Astrocyte of the hippocampus (primary cell): ENCODE measurements around the gene MSRB3.
"Not testable (repeated sequence)": the region's sequence is repeated elsewhere in the genome, so short reads cannot be mapped to it uniquely, and the experiment has no call there.

Source experiments
- DNase-seq: peaks from one replicate; pipeline ENCODE4 v3.0.0; 2011; ENCODE audit warnings: low read depth, low spot score

The MSRB3 gene

DNA sequence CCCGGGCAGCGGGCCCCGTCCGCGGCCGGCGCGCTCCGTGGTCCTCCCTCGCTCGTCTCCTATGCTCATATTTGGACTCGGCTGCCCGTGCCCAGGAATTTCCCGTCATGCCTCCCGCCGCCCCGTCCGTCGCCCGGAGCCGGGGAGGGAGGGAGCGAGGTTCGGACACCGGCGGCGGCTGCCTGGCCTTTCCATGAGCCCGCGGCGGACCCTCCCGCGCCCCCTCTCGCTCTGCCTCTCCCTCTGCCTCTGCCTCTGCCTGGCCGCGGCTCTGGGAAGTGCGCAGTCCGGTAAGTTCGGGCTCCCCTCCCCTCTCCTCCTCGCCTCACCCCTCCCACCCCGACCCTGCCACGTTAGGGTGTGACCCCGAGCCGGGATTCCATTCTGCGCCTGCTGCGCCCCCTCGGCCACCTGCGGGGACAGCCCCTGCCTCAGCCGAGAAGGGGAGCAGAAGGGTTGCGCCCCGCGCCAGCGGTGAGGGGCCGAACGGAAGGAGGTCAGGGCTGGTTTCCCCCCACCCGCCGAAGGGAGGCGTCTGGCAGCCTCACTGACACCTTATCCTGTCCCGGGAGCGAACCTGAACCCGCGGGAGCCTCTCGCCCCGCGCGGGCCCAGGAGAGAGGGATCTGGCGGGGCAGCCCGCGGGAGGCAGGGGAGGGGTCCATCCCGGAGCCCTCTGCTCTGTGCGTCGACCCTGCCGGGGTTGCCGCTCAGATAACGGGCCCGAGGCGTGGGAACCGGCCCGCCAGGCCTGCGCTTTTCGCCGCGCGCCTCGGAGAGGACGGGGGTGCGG is at the start of gene MSRB3:
Gene MSRB3 (plus strand): TSS at position 108 of the 793 bp plus-strand sequence. CDS start 29,897 bp downstream, outside the sequence.
- peak; percentile 92 for DNase-seq

DNA sequence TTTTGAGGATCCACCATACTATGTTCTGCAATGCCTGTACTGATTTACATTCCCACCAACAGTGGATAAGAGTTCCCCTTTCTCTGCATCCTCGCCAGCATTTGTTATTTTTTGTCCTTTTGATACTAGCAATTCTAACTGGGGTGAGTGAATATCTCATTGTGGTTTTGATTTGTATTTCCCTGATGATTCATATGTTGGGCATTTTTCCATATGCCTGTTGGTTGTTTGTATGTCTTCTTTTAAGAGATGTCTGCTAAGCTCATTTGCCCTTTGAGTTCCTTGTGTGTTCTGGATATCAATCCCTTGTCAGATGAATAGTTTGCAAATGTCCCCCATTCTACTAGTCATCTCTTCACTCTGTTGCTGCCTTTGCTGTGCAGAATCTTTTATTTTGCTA is 49.0 kb upstream of the MSRB3 start:
- DNase-seq, result peak; percentile 56

GRCh38 chr12:65232476-65233077 is 45.9 kb upstream of the MSRB3 start:
- peak; percentile 25 for DNase-seq

DNA sequence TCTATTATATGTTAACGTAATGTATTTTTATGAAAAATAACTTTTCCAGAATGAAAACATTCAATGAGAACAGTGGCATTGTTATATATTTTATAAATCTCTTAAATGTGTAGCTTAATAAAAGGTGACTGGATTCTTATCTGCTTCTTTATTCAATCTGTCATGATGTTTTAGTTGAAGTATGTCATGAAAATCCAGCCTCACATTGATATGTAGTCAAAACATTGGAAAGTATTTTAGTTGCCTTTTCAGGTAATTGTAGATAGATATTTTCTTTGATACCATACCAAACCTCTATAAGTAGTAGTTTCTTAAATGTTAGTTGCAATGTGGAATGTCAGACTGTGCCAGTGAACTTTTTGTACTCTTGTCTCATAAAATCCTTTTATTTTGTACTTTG is 41.3 kb upstream of the MSRB3 start:
- DNase-seq, result no peak

- DNase-seq, result no peak
Observed at GRCh38 chr12:65238609-65239008, 39.9 kb upstream of the MSRB3 start.

DNA sequence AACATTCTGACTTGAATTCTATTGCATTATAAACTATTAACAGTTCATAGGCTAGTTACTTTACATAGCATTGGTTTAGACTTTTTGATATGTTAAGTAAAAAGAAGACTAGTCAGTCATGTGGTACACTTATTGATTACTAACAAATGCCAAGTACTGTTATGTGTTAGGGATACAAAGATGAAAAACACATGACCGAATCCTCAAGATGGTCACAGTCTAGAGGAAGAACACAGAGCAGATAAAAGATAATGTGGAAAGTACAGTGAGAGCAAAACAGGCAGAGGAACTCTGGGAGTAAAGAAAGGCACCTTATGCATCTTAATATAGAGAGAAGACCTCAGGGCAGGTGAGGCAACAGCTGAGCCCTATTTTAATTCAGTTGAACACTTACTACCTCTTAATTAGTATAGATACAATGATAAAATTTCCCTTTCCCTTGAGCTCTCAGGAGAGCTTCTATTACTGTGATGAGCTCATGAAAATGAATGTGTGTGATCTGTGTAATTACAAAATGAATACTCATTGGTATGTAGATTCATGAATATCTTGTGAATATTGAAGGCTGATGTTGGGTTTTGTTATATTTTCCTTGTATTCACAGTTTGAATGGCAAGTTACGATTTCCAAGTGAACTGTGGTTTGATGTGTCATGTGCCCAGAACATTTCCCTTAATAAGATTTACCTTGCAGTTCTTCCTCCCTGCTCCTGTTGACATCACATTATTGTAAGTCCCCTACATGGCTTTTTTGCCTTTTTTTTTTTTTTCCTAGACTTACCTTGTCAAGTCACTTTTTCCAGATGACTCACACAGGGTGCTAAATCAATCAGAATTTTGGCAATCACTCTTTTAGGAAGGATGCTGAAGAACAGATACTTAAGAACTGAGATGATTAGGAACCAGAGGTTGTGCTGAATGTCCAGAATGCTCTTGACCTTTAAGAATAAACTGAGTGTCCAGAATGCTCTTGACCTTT is 29.5 kb upstream of the MSRB3 start:
- peak; percentile 6 for DNase-seq

DNA sequence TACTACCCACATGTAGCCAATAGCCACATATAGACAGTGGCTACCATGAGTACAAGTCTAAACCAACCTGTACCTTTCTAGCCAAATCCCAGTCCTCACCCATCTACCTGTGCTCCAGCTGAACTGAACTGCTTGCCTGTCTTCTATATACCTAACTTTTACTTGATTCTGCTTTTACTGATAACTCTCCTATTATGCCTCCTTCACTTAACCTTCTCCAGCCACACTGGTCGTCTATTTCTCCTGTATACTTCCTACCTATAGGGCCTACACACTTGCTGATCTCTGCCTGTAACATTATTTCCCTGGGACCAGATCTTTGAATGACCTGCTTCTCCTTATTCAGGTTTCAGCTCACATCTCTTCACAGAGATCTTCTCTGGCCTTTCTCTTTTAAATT is 26.0 kb upstream of the MSRB3 start:
- no peak for DNase-seq

DNA sequence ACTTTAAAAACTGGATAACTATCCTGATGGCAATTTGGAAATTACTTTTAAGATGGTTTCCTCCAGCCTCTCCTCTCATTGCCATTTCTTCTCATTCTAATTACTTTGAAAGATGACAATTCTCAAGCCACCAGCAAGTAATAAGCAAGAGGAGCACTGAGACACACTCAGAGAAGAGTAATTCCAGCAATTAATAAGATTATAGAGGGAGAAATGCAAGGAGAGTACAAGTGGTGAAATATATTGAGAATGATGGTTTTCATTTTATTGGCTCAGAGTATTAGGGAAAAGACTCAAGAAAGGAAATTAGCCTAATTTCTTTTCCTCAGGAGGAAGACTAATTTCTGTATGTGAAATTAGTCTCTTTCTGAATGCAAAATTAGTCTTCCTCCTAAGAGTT is 20.5 kb upstream of the MSRB3 start:
- no peak for DNase-seq

DNA sequence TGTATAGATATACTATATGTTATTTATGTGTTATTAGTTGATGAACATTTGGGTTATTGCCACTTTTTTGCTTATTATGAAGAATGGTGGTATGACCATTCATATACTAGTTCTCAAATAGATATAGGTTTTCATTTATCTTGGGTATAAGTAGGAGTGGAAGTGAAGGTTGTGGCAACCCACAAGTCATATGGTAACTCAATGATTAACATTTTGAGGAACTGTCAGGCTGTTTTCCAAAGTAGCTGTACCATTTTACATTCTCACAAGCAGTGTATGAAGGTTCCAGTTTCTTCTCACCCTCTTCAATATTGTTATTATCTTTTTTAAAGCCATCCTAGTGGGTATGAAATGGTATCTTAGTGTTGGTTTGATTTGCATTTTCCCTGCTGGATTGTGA is 19.0 kb upstream of the MSRB3 start:
- no peak for DNase-seq

DNA sequence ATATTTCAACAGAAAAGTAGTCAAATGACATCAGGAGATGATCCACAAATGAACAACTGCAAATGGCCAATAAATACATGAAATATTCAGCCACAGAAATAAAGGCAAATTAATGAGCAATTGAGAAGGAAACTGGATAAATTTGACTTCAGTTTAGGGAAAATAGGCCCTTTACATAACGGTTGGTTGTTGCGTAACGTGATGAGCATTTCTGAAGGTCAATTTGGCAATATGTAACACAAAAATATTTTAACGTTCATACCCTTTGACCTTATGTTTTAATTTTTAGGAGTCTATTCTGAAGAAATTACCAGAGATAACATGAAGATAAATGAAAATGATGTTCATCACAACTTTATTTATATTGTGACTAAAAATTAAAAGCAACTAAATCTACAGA is 14.7 kb upstream of the MSRB3 start:
- no peak for DNase-seq

- DNase-seq, result no peak
Observed at GRCh38 chr12:65266408-65266807, 12.1 kb upstream of the MSRB3 start.

DNA sequence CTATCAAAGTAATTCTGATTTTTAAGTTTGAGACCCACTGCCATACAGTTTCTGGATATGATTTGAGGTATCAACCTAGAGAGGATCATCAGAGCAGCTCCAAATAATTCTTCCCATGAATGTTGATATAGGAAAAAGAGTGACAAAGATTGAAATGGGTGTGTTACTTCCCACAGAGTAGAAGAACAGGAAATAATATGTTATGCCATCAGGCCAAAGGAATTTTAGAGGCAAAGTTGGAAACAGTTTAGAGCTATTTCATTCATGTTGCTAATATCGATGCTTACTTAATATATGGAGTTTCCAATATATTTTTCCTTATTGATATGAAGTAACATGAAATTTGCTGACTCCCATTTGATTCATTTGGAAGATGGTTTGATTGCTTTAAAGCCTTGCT is 8.9 kb upstream of the MSRB3 start:
- DNase-seq, result no peak

DNA sequence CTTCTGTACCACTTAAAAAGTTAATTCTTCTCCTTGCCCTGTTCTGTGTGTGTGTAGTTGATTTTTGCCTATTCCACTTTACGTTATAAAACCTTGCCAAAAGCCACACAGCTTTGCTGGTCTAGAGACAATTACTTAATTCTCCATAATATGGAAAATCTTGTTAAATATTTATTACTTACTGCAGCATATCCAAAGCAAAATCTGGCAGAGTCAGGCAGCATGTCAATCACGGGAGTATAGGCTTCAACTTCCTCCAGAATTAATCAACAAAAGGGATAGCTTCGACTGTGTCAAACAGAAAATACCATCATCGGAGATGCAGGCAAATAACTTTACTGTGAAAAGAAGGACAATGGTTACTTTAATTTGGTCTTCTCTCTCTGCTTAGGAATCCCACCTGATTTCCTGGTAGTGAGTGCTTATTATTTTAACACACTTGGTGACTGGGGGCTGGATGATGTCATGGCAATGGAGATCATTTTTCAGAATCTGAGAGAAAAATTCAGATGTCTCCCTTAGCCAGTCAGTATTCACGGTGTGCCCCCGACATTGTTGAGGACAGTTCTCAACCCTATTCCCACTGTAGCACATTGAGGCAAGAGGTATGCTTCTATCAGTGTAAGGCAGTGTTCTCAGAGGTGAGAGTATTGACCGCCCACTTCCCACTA is 3.7 kb upstream of the MSRB3 start:
- DNase-seq, result no peak

DNA sequence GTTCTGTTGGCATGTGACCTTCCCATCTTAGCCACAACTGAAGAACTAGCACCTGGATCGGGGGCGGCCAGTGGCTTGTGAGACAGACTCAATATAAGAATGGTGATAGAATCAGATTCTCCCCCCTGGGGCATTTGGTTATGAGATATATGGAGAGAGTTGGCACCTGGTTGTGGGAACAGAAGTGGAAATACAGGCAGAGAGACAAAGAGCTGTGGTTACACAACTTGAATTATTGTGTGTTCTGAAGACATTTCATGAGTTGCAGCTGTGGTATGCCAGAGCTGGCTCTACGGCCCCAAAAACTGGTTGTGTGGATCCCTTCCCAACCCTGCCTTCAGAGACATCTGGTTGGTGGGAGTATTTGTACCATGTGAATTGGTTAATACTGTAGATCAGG is 2.9 kb upstream of the MSRB3 start:
- DNase-seq, result no peak

- DNase-seq, result no peak
Observed at GRCh38 chr12:65276916-65277530, 1.5 kb upstream of the MSRB3 start.

- DNase-seq, result no peak
Observed at GRCh38 chr12:65277994-65278575, 398 bp upstream of the MSRB3 start.

- no peak for DNase-seq
Observed at GRCh38 chr12:65279369-65280112, 1.1 kb downstream of the MSRB3 start.

DNA sequence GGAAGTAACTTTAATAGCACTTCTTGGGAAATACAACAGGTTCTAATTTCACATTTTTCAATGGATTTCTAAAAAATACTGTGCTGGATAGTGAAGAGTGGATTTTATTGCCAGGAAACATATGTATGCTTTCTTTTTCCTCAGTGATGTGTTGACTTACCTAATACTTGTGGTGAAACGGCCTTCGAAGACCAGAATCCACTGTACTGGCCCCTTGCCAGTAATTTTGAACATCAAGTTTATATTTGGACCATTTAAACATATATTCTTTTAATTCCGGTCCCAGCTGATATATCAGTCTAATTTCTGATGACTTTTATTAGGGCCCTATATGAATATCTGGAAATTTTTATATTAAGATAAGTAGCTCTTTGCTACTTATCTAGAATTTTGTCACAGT is 1.8 kb downstream of the MSRB3 start:
- peak; percentile 23 for DNase-seq

GRCh38 chr12:65282840-65283239 is 4.4 kb downstream of the MSRB3 start:
- DNase-seq, result no peak

- not testable (repeated sequence) for DNase-seq
Observed at GRCh38 chr12:65285532-65285931, 7.0 kb downstream of the MSRB3 start.
